Suppressor macrophage (primary cell): ENCODE measurements around the gene SETBP1.

Experiments
- DNase-seq, 4 experiments: peaks; one replicate each; pipeline ENCODE4 v3.0.0-alpha.2; 2020 to 2022

The SETBP1 gene

DNA sequence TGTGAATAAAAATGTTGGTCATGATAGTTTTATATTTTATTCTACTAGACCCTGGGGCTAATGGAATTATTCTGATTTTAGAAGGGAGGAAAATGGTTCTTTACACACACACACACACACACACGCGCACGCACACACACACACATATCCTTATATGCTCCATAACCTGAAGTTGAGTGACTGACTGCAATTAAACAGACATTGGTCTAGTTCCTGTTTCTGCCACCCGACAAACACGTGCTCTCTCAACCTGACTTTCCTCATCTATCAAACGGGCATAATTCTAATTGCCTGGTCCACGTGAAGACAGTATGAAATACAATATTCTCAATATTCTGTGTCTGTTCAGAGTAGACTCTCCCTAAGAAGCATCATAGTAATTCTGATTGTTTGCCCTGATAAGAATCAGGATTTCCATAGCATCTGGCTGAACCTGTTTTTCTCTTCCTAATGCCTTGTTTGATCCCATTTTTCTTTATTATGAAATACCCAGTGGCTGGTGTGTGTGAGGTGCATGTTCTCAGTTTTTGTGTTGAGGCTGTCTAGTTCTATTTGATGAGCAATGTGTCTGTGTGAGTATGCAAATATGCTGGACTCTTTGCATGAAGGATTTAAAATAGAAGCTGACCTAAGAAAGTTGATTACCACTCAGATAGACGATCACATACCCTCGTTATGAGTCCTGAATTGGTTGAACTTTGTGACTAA is 51.0 kb downstream of the SETBP1 start:
- DNase-seq, result peak in 2 of 4 experiments; percentile 25 to 36

DNA sequence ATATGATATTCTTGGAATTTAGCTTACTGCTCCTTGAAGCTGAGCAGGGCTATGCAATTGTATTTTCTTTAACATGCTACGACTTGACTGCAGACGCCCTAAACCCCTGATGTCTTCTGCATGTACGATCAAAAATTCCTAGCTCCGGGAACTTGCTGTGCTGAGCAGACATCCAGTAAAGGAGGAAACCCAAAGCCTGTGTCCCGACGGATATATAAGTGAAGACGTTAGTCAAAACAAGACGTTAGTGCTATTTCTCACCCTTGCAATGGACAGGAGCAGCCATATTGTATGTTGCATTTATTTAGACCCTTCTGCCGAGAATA is 51.5 kb downstream of the SETBP1 start:
- DNase-seq, result no peak

DNA sequence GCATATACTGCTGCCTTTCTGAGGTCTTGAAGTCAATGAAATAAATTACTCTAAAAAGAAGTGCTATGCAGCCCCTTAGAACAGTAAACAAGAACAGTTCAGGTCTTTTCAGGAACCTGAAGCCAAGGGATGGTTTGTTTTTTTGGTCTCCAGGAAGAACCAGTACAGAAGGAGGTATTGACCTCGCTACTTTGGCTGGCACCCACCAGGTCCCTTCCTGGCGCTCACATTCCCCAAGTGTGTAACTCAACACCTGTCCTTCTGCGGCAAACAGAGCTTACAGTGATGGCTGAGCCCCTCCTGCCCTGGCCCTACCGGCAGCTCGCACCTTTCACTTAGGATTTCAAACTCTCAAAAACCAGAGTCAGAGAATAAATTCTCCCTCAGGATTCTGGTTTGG is 51.9 kb downstream of the SETBP1 start:
- no peak for DNase-seq

DNA sequence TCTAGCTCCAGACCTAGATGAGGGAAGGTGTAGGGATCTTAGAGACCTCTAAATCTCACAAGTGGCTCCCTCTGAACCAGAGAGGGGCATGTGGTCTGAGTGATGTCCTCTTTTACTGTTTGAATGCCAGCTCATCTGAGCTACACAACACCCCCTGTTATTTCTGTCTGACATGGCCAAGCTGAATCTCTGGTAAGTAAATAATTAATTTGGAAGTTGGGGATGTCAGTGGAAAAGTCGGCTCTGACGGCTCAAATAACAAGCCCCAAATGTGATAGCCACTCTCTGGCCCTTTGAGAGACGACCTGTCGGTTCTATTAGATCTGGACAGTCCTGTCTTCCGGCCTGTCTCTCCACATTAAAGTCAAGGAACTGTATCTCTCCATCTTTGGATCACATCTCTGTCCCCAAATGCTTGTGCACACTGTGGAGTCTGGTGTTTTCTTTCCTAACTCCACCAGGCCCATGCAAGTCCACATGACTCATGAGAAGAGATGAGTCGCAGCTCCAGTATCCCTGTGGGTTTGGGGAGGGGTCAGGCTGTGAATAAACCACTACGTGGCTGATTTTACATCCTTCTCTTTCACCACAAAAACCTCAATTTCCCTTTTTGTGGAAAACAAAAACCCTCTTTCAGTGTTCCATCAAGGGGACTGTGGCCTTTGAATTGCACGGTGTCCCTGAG is 52.5 kb downstream of the SETBP1 start:
- peak; percentile 79 to 93 (median 87) for DNase-seq

DNA sequence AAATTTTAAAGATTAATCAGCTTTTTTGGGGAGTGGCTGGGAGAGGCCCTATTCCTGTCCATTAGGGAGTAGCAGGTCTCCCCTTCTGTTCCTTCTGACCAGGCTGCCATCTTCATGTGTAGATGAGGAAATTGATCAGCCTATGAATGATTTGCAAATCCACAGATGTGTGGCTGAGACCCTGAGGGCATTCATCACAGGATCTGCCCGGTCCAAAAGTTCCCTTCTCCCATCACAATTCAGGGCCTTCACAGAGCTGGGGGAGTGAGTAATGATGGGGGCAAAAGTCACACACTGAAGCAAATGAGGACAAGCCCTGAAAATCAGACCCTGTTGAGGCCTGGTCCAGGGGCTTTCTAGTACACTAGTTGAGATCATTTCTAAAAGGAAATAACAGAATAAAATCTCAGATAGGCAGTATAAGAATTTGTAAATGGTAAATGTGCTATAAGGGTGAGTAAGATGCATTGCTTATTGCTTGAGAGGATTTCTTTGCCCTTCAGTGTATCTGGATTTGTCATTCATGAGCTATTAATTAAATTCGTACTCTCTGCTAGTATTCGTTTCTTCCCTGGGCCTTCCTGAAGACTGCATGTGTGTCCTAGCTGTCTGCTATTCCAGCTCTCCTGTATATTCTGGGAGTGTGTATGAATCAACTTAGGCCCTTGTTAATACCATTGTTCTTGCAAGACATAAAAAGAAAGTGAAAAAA is 53.2 kb downstream of the SETBP1 start:
- no peak for DNase-seq

GRCh38 chr18:44735096-44735495 is 54.4 kb downstream of the SETBP1 start:
- peak; percentile 39 to 78 (median 63) for DNase-seq

GRCh38 chr18:44736664-44737380 is 56.1 kb downstream of the SETBP1 start:
- no peak for DNase-seq

- DNase-seq, result no peak
These were observed 56.9 kb downstream of the SETBP1 start for GRCh38 chr18:44737623-44738022.

GRCh38 chr18:44740000-44740399 is 59.3 kb downstream of the SETBP1 start:
- DNase-seq, result no peak

- DNase-seq, result no peak
These were observed 60.4 kb downstream of the SETBP1 start for GRCh38 chr18:44741085-44741484.

DNA sequence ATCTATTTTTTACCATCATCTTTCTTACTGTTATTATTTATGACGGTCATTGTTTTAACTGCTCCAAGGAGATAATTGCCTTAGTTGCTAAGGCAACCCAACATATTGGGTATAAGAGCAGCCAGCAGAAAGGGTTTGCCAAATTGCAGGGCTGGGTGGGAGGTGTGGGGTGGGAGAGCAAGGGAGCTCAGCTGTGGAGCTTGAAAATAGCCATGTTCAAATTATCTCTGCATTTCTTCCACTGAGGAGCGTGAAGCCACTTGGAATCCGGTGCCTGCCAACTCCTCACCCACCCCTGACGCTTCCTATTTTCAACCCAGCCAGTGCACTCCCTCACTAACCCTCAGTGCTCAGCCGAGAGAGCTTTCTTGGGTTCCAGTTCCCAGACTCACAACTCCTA is 60.8 kb downstream of the SETBP1 start:
- no peak for DNase-seq

DNA sequence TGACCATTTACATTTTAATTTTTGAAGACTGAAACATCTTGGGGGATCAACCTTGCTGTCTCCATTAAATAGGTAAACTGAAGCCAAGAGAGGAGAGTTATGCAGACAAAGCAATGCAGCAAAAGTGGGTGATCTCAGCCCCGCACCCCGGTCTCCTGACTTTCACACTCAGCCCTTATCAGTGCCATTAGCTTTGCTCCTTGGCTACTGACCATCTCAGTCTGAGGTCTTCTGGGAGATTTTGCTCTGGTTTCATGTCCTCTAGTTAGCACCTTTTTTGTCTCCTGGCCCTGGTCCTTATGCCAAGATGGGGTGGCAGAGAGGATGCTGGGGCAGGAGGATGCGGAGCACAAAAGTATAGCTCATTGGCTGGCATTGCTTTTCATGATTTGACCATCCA is 61.4 kb downstream of the SETBP1 start:
- DNase-seq, result no peak

GRCh38 chr18:44742718-44743311 is 62.1 kb downstream of the SETBP1 start:
- no peak for DNase-seq

GRCh38 chr18:44743631-44744030 is 62.9 kb downstream of the SETBP1 start:
- no peak for DNase-seq

- DNase-seq, result no peak
These were observed 63.8 kb downstream of the SETBP1 start for GRCh38 chr18:44744161-44745121.

DNA sequence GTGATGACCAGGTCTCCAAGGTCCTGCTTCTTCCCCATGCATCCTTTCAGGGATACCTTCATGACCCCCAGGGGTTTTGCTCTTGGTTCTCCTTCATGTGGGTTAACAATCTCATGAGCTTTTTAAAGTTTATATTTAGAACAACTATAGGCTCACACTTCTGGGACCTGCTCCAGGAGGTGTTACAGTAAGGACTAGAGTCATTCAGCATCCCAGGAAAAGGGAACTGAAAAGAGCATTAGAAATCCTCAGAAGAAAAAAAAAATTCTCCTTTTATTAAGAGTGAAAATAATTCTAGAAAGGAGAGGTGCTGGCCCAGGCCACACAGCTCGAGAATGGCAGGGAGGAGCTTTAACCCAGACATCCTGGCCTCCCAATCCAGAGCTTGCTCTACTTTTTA is 66.5 kb downstream of the SETBP1 start:
- no peak for DNase-seq

- no peak for DNase-seq
These were observed 67.9 kb downstream of the SETBP1 start for GRCh38 chr18:44748582-44748981.

DNA sequence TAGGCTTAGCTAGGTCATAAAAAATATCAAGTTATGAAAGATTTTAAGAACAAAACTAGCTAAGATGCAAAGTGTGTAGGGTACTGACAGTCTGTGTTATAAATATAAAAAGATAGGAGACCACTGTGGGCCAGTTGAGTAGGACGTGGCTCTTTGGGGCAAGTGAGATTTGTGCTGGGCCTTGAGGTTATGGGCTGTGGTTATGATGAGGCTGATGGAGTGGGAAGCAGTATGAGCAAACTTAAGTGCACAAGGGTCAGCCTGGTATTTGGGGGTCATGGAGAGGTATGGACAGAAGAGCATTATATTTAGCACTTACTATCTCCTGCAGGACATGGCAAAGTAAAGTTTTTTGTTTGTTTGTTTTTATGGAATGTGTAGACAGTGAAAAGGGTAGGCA is 70.1 kb downstream of the SETBP1 start:
- no peak for DNase-seq

- no peak for DNase-seq
These were observed 73.9 kb downstream of the SETBP1 start for GRCh38 chr18:44754567-44754966.

DNA sequence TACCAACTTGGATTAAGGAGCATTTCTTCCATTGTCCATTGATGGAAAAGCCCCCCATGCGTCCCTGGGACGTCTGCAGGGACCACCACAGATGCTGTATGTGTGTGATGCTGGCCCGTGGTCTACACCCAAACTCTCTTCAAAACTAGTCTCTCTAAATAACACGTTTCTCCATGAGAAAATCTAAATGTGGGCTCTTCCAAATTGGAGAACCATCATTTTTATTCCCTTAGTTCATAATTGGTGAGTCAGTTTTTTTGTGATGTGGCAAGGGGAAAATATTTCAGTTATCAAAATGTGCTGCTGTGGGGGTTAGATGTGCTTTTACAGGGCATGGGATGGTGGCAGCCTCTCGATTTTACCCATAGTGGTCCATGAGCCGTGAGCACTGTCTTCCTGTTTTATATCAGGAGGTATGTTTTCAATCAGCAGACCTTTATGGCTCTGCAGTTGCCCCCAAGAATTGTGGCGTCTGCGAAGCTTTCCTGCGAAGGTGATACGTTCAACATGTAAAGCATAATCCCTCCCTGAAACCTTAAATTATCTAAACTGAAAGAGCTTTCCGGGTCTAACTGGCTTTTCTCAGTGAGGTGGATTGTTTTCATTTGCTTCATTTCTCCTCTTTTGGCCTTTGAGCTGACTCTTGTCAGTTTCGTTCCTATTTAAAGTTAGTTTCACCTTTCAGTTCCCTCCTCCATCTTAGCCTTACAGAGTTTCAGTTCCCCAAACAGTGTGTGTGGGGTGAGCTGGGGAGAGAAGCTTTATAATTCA is 78.4 kb downstream of the SETBP1 start:
- peak; percentile 48 to 86 (median 71) for DNase-seq

GRCh38 chr18:44759925-44760342 is 79.2 kb downstream of the SETBP1 start:
- DNase-seq, result peak in 3 of 4 experiments; percentile 32 to 44 (median 34)
